Natural killer cell (primary cell): ENCODE data around the gene MYL1. TPM values are rescaled to one million over a fixed set of nuclear protein-coding genes. Genes with fewer than 3 reads are reported as not detected.

ENCODE experiments used
- ATAC-seq, 3 donors: fragments of 150-1000 bp in 2 of 3; fragments of 200-7000 bp in 1 of 3; cut with Tn5 transposase; 1 replicate in 1 of 3; 2 replicates in 2 of 3; pipeline ENCODE4 v1.10.0; 2021; ENCODE audit warnings: mild to moderate bottlenecking in 2 of 3, moderate library complexity in 2 of 3
- DNase-seq, 2 donors: peaks; one replicate each; pipeline versions ENCODE4 v3.0.0 to v3.0.0-alpha.2; 2013 to 2021; ENCODE audit warnings: mixed read lengths in 1 of 2
- H3K27ac ChIP-seq: one replicate; pipeline ENCODE4 v1.5.1; 2013; ENCODE audit warnings: mild to moderate bottlenecking, low read length
- H3K27me3 ChIP-seq: one replicate; pipeline ENCODE4 v1.6.1; 2013; ENCODE audit warnings: low read length; ENCODE audit not compliant: control insufficient read depth, insufficient read depth
- H3K36me3 ChIP-seq: one replicate; pipeline ENCODE4 v1.6.1; 2013; ENCODE audit warnings: low read length; ENCODE audit not compliant: control insufficient read depth, insufficient read depth
- H3K4me1 ChIP-seq: one replicate; pipeline ENCODE4 v1.6.1; 2013; ENCODE audit warnings: low read length; ENCODE audit not compliant: control insufficient read depth, insufficient read depth
- H3K4me3 ChIP-seq: one replicate; pipeline ENCODE4 v1.5.1; 2013; ENCODE audit warnings: low read length
- H3K9me3 ChIP-seq: one replicate; pipeline ENCODE4 v1.6.1; 2013; ENCODE audit warnings: low read length; ENCODE audit not compliant: control insufficient read depth, insufficient read depth
- H3K27ac Mint-ChIP-seq, 2 donors: one replicate each; pipeline ENCODE4 v1.8.0; 2022; ENCODE audit warnings: mild to moderate bottlenecking in 2 of 2, mixed read lengths in 2 of 2, moderate library complexity in 1 of 2
- H3K27me3 Mint-ChIP-seq, 2 donors: one replicate each; pipeline ENCODE4 v1.8.0; 2022; ENCODE audit warnings: low read depth in 2 of 2, mixed read lengths in 2 of 2
- H3K36me3 Mint-ChIP-seq: one replicate; pipeline ENCODE4 v1.8.0; 2022; ENCODE audit warnings: mixed read lengths
- H3K4me1 Mint-ChIP-seq, 2 donors: one replicate each; pipeline ENCODE4 v1.8.0; 2022; ENCODE audit warnings: mixed read lengths in 2 of 2
- H3K4me3 Mint-ChIP-seq: one replicate; pipeline ENCODE4 v1.8.0; 2022; ENCODE audit warnings: mild to moderate bottlenecking, moderate library complexity, mixed read lengths
- H3K9me3 Mint-ChIP-seq, 2 donors: one replicate each; pipeline ENCODE4 v1.8.0; 2022; ENCODE audit warnings: mixed read lengths in 2 of 2
- CTCF ChIP-seq: fragments of 200-600 bp; IDR thresholded peaks from one replicate; pipeline ENCODE4 v1.8.0; 2022; ENCODE audit warnings: antibody characterized with exemption
- WGBS: methylation state at CpG from one replicate; pipeline ENCODE4 v1.1.7; 2013; ENCODE audit warnings: missing lambda C conversion rate; ENCODE audit not compliant: insufficient coverage; 5-methylcytosine and 5-hydroxymethylcytosine counted together
- intact Hi-C: fragments of 100-400 bp; cut with micrococcal nuclease; formaldehyde crosslinking; loops from one replicate; pipeline ENCODE4 v1.14.2; 2022
- total RNA-seq, 4 donors: library from RNA; stranded (reverse); fragments of 120-200 nt in 1 of 4; gene quantifications; one replicate each; pipeline versions ENCODE4 v1.2.3 to v1.2.4, GENCODE V29; 2013 to 2022

MYL1 gene
- total RNA-seq, 3 donors from 2014 or later (not counting 1 experiment from before 2014, with no cell fraction given): not detected

- 53% methylated on average over 3 of the region's 3 CpGs for WGBS
- ATAC-seq (no peak), DNase-seq (no peak)
- Histone ChIP-seq H3K36me3 (no peaks in the 10 kb centered on the region), H3K27me3 (no peaks in the 10 kb centered on the region), H3K27ac (no peak overlapping the region), H3K4me1 (no peaks in the 10 kb centered on the region), H3K9me3 (no peaks in the 10 kb centered on the region), H3K4me3 (no peak overlapping the region)
- Mint-ChIP-seq H3K36me3 (no peaks in the 10 kb centered on the region), H3K4me1 (no peaks in the 10 kb centered on the region), H3K9me3 (peaks cover 0 to 4% of the 10 kb centered on the region in 2 donors), H3K4me3 (no peak overlapping the region), H3K27me3 (no peaks in the 10 kb centered on the region), H3K27ac (no peak overlapping the region)
- TF ChIP-seq CTCF: no peak
- intact Hi-C loops: no loop called here
These were observed 42.0 kb upstream of the MYL1 start for GRCh38 chr2:210356944-210357343.

GRCh38 chr2:210337159-210337558 is 22.2 kb upstream of the MYL1 start:
- Mint-ChIP-seq H3K9me3 (peaks cover 7 to 15% of the 10 kb centered on the region in 2 donors), H3K36me3 (peaks cover 2% of the 10 kb centered on the region), H3K27ac (no peak overlapping the region), H3K4me1 (no peaks in the 10 kb centered on the region), H3K4me3 (no peak overlapping the region), H3K27me3 (no peaks in the 10 kb centered on the region)
- DNase-seq (no peak), ATAC-seq (no peak)
- intact Hi-C loops: no loop called here
- no peaks in the 10 kb centered on the region for H3K27me3 ChIP-seq
- H3K27ac ChIP-seq: no peak overlapping the region
- no peaks in the 10 kb centered on the region for H3K4me1 ChIP-seq
- no peak overlapping the region for H3K4me3 ChIP-seq
- no peaks in the 10 kb centered on the region for H3K36me3 ChIP-seq
- no peak for TF ChIP-seq CTCF
- H3K9me3 ChIP-seq: no peaks in the 10 kb centered on the region
- no CpG with 5 or more reads among the region's 2 CpGs for WGBS

DNA sequence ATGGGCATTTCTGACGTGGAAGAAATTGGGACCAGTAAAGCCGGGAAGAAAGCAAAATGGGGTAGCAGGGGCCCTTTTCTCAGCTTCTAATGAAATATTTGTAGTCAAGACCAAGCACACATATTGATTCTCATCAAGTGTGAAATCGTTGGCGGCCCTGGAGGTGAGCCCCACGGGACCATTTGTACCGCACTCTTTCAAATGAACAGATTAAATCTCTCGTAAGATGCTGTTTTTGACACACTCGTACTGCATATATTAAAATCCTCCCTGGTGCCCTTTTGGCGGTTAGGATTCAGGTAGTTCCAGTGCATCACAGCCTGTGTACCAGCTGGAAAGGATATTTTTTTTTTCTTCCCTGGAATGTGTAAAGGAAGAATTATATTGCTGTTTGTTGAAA is 9.9 kb upstream of the MYL1 start:
- no peaks in the 10 kb centered on the region for H3K9me3 ChIP-seq
- no peak for TF ChIP-seq CTCF
- H3K4me1 ChIP-seq: no peaks in the 10 kb centered on the region
- WGBS: 85% methylated on average over 9 of the region's 9 CpGs
- H3K36me3 Mint-ChIP-seq: no peaks in the 10 kb centered on the region
- DNase-seq: no peak
- H3K9me3 Mint-ChIP-seq: peaks cover 7 to 11% of the 10 kb centered on the region in 2 donors
- no peaks in the 10 kb centered on the region for H3K27me3 ChIP-seq
- no peak overlapping the region for H3K27ac ChIP-seq
- no peak for ATAC-seq
- H3K27ac Mint-ChIP-seq: no peak overlapping the region
- H3K4me3 ChIP-seq: no peak overlapping the region
- no peaks in the 10 kb centered on the region for H3K27me3 Mint-ChIP-seq
- no peak overlapping the region for H3K4me3 Mint-ChIP-seq
- H3K4me1 Mint-ChIP-seq: no peaks in the 10 kb centered on the region
- intact Hi-C loops: no loop called here
- H3K36me3 ChIP-seq: no peaks in the 10 kb centered on the region

DNA sequence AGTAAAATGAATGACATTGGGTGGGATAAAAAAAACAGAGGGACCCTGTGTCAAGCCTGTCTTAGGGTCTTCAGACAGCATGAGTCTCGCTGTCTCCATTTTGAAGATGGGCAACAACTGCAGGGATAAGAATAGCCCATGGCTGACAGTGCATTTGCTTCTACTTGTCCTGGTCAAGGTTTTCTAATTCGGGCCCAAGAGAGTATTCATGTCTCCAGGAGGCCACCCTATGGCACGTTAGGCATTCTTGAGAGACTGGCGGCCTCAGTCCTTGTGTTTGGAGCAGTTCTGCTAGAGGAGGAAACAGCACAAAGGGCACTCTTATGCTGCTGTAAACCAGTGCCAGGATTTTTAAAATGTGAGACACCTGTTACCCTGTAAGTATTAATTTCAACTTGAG is 9.5 kb upstream of the MYL1 start:
- H3K9me3 Mint-ChIP-seq: peaks cover 7 to 11% of the 10 kb centered on the region in 2 donors
- no peak overlapping the region for H3K4me3 Mint-ChIP-seq
- H3K36me3 ChIP-seq: no peaks in the 10 kb centered on the region
- H3K27me3 Mint-ChIP-seq: no peaks in the 10 kb centered on the region
- H3K4me1 Mint-ChIP-seq: no peaks in the 10 kb centered on the region
- DNase-seq (no peak), ATAC-seq (no peak)
- H3K4me1 ChIP-seq: no peaks in the 10 kb centered on the region
- H3K27ac ChIP-seq: no peak overlapping the region
- H3K27ac Mint-ChIP-seq: no peak overlapping the region
- intact Hi-C loops: no loop called here
- H3K9me3 ChIP-seq: no peaks in the 10 kb centered on the region
- H3K36me3 Mint-ChIP-seq: no peaks in the 10 kb centered on the region
- TF ChIP-seq CTCF: no peak
- no peak overlapping the region for H3K4me3 ChIP-seq
- 60% methylated on average over 4 of the region's 4 CpGs for WGBS
- no peaks in the 10 kb centered on the region for H3K27me3 ChIP-seq
